T-cell (primary cell): ENCODE data around the gene TLE7. TPM values are rescaled to one million over a fixed set of nuclear protein-coding genes. Genes with fewer than 3 reads are reported as not detected.

Source experiments
- ATAC-seq, 4 experiments: fragments of 200-7000 bp in 3 of 4; fragments of 150-1000 bp in 1 of 4; cut with Tn5 transposase; replicated peaks in 1 of 4; 1 replicate in 3 of 4; 2 replicates in 1 of 4; pipeline ENCODE4 v1.10.0; 2021; ENCODE audit warnings: moderate library complexity in 3 of 4, mild to moderate bottlenecking in 2 of 4, moderate number of reproducible peaks in 1 of 4
- CTCF ChIA-PET, 2 donors: fragments of 300-600 bp; sonication (Branson Sonifier 250); formaldehyde crosslinking; loops; one replicate each; lab custom pipeline; 2022; ENCODE audit warnings: antibody characterized with exemption in 2 of 2; lab: Charles Lee
- POLR2A ChIA-PET, 2 donors: fragments of 300-600 bp; sonication (Branson Sonifier 250); formaldehyde crosslinking; loops; one replicate each; lab custom pipeline; 2022; ENCODE audit warnings: antibody characterized with exemption in 2 of 2; lab: Charles Lee
- DNase-seq, 35 experiments: peaks; one replicate each; pipeline versions ENCODE4 v3.0.0 to v3.0.0-alpha.2; 2013 to 2023
- H3K27ac ChIP-seq: one replicate; pipeline ENCODE4 v1.5.1; 2013; ENCODE audit warnings: low read length
- H3K27me3 ChIP-seq, 2 experiments: replicated peaks in 1 of 2; 1 replicate in 1 of 2; 2 replicates in 1 of 2; pipeline versions ENCODE4 v1.6.1 to v1.7.0; 2013; ENCODE audit warnings: low read length in 1 of 2, mixed read lengths in 1 of 2; ENCODE audit not compliant: control insufficient read depth in 2 of 2, insufficient read depth in 2 of 2; ENCODE audit errors: extremely low read depth in 1 of 2
- H3K36me3 ChIP-seq, 2 donors: 1 replicate in 1 of 2; 2 replicates in 1 of 2; pipeline versions ENCODE4 v1.6.1 to v1.7.0; 2013; ENCODE audit warnings: low read length in 1 of 2; ENCODE audit not compliant: control insufficient read depth in 2 of 2, insufficient read depth in 1 of 2; ENCODE audit errors: extremely low read depth in 1 of 2
- H3K4me1 ChIP-seq, 2 experiments: 1 replicate in 1 of 2; 2 replicates in 1 of 2; pipeline versions ENCODE4 v1.6.1 to v1.7.0; 2013; ENCODE audit warnings: low read length in 2 of 2, mixed read lengths in 1 of 2; ENCODE audit not compliant: insufficient read depth in 2 of 2, control insufficient read depth in 1 of 2; ENCODE audit errors: extremely low read depth in 1 of 2
- H3K4me3 ChIP-seq, 2 donors: 1 replicate in 1 of 2; 2 replicates in 1 of 2; pipeline versions ENCODE4 v1.5.1 to v1.7.0; 2013; ENCODE audit warnings: mild to moderate bottlenecking in 2 of 2, low read length in 1 of 2, moderate library complexity in 1 of 2; ENCODE audit not compliant: control insufficient read depth in 1 of 2; ENCODE audit errors: extremely low read depth in 1 of 2
- H3K9me3 ChIP-seq: 2 replicates; pipeline ENCODE4 v1.7.0; 2013
- H3K27ac Mint-ChIP-seq, 2 donors: one replicate each; pipeline ENCODE4 v1.8.0; 2020 to 2021; ENCODE audit warnings: mild to moderate bottlenecking in 2 of 2, mixed read lengths in 2 of 2
- H3K27me3 Mint-ChIP-seq, 2 donors: one replicate each; pipeline ENCODE4 v1.8.0; 2021 to 2022; ENCODE audit warnings: mixed read lengths in 2 of 2
- H3K36me3 Mint-ChIP-seq: one replicate; pipeline ENCODE4 v1.8.0; 2021; ENCODE audit warnings: mixed read lengths
- H3K4me1 Mint-ChIP-seq, 3 donors: one replicate each; pipeline ENCODE4 v1.8.0; 2020 to 2022; ENCODE audit warnings: mixed read lengths in 3 of 3, mild to moderate bottlenecking in 1 of 3
- H3K4me3 Mint-ChIP-seq, 3 donors: one replicate each; pipeline ENCODE4 v1.8.0; 2020 to 2022; ENCODE audit warnings: mild to moderate bottlenecking in 3 of 3, mixed read lengths in 3 of 3, moderate library complexity in 3 of 3
- H3K9me3 Mint-ChIP-seq, 3 donors: one replicate each; pipeline ENCODE4 v1.8.0; 2020 to 2022; ENCODE audit warnings: mixed read lengths in 3 of 3
- WGBS: methylation state at CpG from one replicate; pipeline ENCODE4 v1.1.5; 2013; ENCODE audit warnings: missing lambda C conversion rate; ENCODE audit not compliant: insufficient coverage; 5-methylcytosine and 5-hydroxymethylcytosine counted together
- total RNA-seq, 35 experiments: library from RNA in 6 of 35; stranded (reverse) in 6 of 35; fragments of 120-200 nt in 1 of 35; gene quantifications; one replicate each; pipeline versions ENCODE4 v1.2.1 to v1.2.4 and lab custom pipeline; 2013 to 2026

Gene TLE7
- total RNA-seq, 5 donors from 2014 or later (not counting 1 experiment from before 2014, with no cell fraction given): not detected

DNA sequence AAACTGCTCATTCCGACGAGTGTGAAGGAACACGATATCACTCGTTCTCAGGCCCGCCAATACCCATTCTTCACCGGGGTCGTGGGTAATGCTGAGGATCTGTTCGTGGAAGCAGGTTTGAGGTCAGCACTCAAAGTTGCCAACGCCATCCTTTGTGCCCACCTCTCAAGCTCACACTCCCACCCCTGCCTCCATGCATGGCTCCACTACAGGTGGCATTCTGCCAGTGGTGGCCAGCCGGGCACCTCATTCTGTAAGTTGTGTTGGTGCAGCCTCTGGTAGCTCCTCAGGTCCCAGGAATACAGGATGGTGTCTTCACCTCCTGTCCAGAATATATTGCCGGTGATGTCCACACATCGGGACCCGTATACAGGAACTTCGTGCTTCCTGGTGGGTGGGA lies 10.7 kb downstream of the TLE7 start:
- Histone ChIP-seq H3K27me3 (peaks cover 2 to 42% of the 10 kb centered on the region in 2 experiments), H3K4me1 (peaks cover 0 to 8% of the 10 kb centered on the region in 2 experiments), H3K36me3 (no peaks in the 10 kb centered on the region), H3K27ac (no peak overlapping the region), H3K9me3 (no peaks in the 10 kb centered on the region), H3K4me3 (no peak overlapping the region)
- ChIA-PET CTCF (no interaction called here), POLR2A (interaction anchor here in 1 of 2 donors (0.7 kb wide), 1 partner anchor 11 kb away, joined by 3 read pairs; no protein-coding TSS in a partner anchor)
- Mint-ChIP-seq H3K4me3 (no peak overlapping the region), H3K27me3 (peaks cover 36 to 50% of the 10 kb centered on the region in 2 donors), H3K27ac (no peak overlapping the region), H3K36me3 (no peaks in the 10 kb centered on the region), H3K4me1 (peaks cover 0 to 6% (median 5%) of the 10 kb centered on the region in 3 donors), H3K9me3 (no peaks in the 10 kb centered on the region)
- no peak for DNase-seq
- WGBS: 87% methylated on average over 9 of the region's 14 CpGs
- ATAC-seq: no peak

GRCh38 chr16:71430744-71431143 lies 11.1 kb downstream of the TLE7 start:
- Mint-ChIP-seq H3K9me3 (no peaks in the 10 kb centered on the region), H3K27me3 (peaks cover 36 to 50% of the 10 kb centered on the region in 2 donors)

DNA sequence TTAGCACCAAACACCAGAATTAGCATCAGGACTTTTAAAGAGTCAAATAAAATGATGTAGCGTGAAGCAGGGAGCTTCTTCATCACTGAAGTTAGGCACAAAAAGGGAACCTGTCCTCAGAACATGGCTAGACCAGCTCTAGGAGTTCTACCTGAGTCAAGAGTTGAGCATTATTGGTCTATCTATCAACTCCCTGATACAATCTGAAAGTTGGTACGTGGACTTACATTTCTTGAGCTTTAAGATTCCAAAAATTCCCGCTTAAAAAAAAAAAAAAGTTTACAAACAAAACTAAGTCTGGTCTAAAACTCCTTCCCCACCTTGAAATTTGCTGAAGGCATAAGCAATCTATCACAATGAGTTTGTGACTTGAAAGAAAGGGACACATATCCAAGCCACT lies 12.3 kb downstream of the TLE7 start:
- Mint-ChIP-seq H3K27ac (no peak overlapping the region), H3K27me3 (peaks cover 44 to 62% of the 10 kb centered on the region in 2 donors), H3K36me3 (no peaks in the 10 kb centered on the region), H3K9me3 (no peaks in the 10 kb centered on the region), H3K4me3 (no peak overlapping the region), H3K4me1 (peaks cover 0 to 7% (median 5%) of the 10 kb centered on the region in 3 donors)
- ChIA-PET CTCF (interaction anchor here (0.6 to 0.7 kb wide), 2 partner anchors 10 to 12 kb away, joined by 3 read pairs; no protein-coding TSS in a partner anchor), POLR2A (no interaction called here)
- Histone ChIP-seq H3K9me3 (no peaks in the 10 kb centered on the region), H3K27me3 (peaks cover 2 to 57% of the 10 kb centered on the region in 2 experiments), H3K4me3 (no peak overlapping the region), H3K4me1 (peaks cover 0 to 14% of the 10 kb centered on the region in 2 experiments), H3K36me3 (no peaks in the 10 kb centered on the region), H3K27ac (no peak overlapping the region)
- DNase-seq: no peak
- no peak for ATAC-seq
- 81% methylated on average over 3 of the region's 3 CpGs for WGBS

More at GRCh38 chr16:71430744-71431143, 11.1 kb downstream of the TLE7 start:
- CTCF ChIA-PET: no interaction called here
- H3K9me3 ChIP-seq: no peaks in the 10 kb centered on the region
- H3K4me1 ChIP-seq: peaks cover 0 to 12% of the 10 kb centered on the region in 2 experiments
- peaks cover 2 to 46% of the 10 kb centered on the region in 2 experiments for H3K27me3 ChIP-seq
- H3K4me3 ChIP-seq: no peak overlapping the region
- Mint-ChIP-seq H3K36me3 (no peaks in the 10 kb centered on the region), H3K4me1 (peaks cover 0 to 7% (median 5%) of the 10 kb centered on the region in 3 donors), H3K4me3 (no peak overlapping the region), H3K27ac (no peak overlapping the region)
- POLR2A ChIA-PET: interaction anchor here in 1 of 2 donors (0.7 kb wide), 1 partner anchor 11 kb away, joined by 3 read pairs; no protein-coding TSS in a partner anchor
- DNase-seq (no peak), ATAC-seq (no peak)
- no peak overlapping the region for H3K27ac ChIP-seq
- 60% methylated on average over 3 of the region's 6 CpGs for WGBS
- H3K36me3 ChIP-seq: no peaks in the 10 kb centered on the region

- ChIA-PET POLR2A (no interaction called here), CTCF (no interaction called here)
- WGBS: no CpG with 5 or more reads among the region's 2 CpGs
- peaks cover 49 to 69% of the 10 kb centered on the region in 2 donors for H3K27me3 Mint-ChIP-seq
- no peak overlapping the region for H3K4me3 Mint-ChIP-seq
- Histone ChIP-seq H3K4me3 (no peak overlapping the region), H3K36me3 (no peaks in the 10 kb centered on the region), H3K27me3 (peaks cover 2 to 61% of the 10 kb centered on the region in 2 experiments), H3K27ac (no peak overlapping the region), H3K4me1 (peaks cover 0 to 14% of the 10 kb centered on the region in 2 experiments), H3K9me3 (no peaks in the 10 kb centered on the region)
- no peaks in the 10 kb centered on the region for H3K36me3 Mint-ChIP-seq
- DNase-seq (no peak), ATAC-seq (no peak)
- H3K4me1 Mint-ChIP-seq: peaks cover 0 to 7% (median 5%) of the 10 kb centered on the region in 3 donors
- H3K27ac Mint-ChIP-seq: no peak overlapping the region
- H3K9me3 Mint-ChIP-seq: no peaks in the 10 kb centered on the region
Measured at GRCh38 chr16:71428883-71429282, 13.0 kb downstream of the TLE7 start.

DNA sequence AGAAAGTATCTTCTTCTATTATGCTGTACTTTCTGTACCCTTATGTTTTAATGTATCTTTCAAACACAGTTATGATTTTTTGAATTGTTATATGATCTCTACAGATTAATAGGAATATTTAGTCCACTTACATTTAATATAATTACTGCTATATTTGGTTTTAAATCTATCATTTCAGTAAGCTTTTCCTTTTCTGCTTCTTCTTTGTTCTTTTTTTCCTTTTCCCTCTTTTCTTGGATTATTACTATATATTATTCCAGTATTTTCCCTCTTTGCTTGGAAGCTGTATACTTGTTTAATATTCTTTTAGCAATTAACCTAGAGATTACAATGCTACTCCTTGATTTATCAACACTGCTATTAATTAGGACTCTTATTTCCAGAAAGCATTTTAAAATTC lies 13.5 kb downstream of the TLE7 start:
- H3K36me3 Mint-ChIP-seq: no peaks in the 10 kb centered on the region
- no peaks in the 10 kb centered on the region for H3K9me3 Mint-ChIP-seq
- H3K27me3 ChIP-seq: peaks cover 2 to 66% of the 10 kb centered on the region in 2 experiments
- no peak overlapping the region for H3K27ac ChIP-seq
- no peaks in the 10 kb centered on the region for H3K9me3 ChIP-seq
- no peak overlapping the region for H3K4me3 ChIP-seq
- peaks cover 0 to 14% of the 10 kb centered on the region in 2 experiments for H3K4me1 ChIP-seq
- no peak overlapping the region for H3K27ac Mint-ChIP-seq
- ChIA-PET POLR2A (no interaction called here), CTCF (no interaction called here)
- peaks cover 47 to 73% of the 10 kb centered on the region in 2 donors for H3K27me3 Mint-ChIP-seq
- H3K36me3 ChIP-seq: no peaks in the 10 kb centered on the region
- peaks cover 0 to 7% (median 5%) of the 10 kb centered on the region in 3 donors for H3K4me1 Mint-ChIP-seq
- H3K4me3 Mint-ChIP-seq: no peak overlapping the region
- DNase-seq (no peak), ATAC-seq (no peak)

- Histone ChIP-seq H3K27me3 (peaks cover 2 to 67% of the 10 kb centered on the region in 2 experiments), H3K4me1 (peaks cover 0 to 14% of the 10 kb centered on the region in 2 experiments), H3K36me3 (no peaks in the 10 kb centered on the region), H3K4me3 (no peak overlapping the region), H3K9me3 (no peaks in the 10 kb centered on the region), H3K27ac (no peak overlapping the region)
- peaks cover 0 to 7% (median 5%) of the 10 kb centered on the region in 3 donors for H3K4me1 Mint-ChIP-seq
- H3K27me3 Mint-ChIP-seq: peaks cover 43 to 74% of the 10 kb centered on the region in 2 donors
- H3K9me3 Mint-ChIP-seq: no peaks in the 10 kb centered on the region
- CTCF ChIA-PET: interaction anchor here in 1 of 2 donors (0.6 kb wide), 1 partner anchor 72 kb away, joined by 3 read pairs; no protein-coding TSS in a partner anchor
- ATAC-seq (no peak), DNase-seq (no peak)
- peak overlapping the region in 1 of 3 donors; percentile 34 for H3K4me3 Mint-ChIP-seq
- WGBS: 68% methylated on average over 8 of the region's 12 CpGs
- no peaks in the 10 kb centered on the region for H3K36me3 Mint-ChIP-seq
- H3K27ac Mint-ChIP-seq: no peak overlapping the region
- POLR2A ChIA-PET: no interaction called here
Measured at GRCh38 chr16:71426880-71427615, 14.8 kb downstream of the TLE7 start.
